Activated CD8-positive, alpha-beta T cell treated with anti-CD3 and anti-CD28 coated beads for 36 hours (primary cell): ENCODE data around the gene RASGRF2. TPM values are rescaled to one million over a fixed set of nuclear protein-coding genes. Genes with fewer than 3 reads are reported as not detected.
"Not testable (repeated sequence)": the region's sequence is repeated elsewhere in the genome, so short reads cannot be mapped to it uniquely, and the experiment has no call there.

ENCODE experiments used
- ATAC-seq: fragments of 200-7000 bp; cut with Tn5 transposase; one replicate; pipeline ENCODE4 v1.10.0; 2021; ENCODE audit warnings: mild to moderate bottlenecking, moderate library complexity
- CTCF ChIA-PET: fragments of 350-600 bp; sonication (Branson Sonifier 250); formaldehyde crosslinking; loops from one replicate; lab custom pipeline; 2021; ENCODE audit warnings: antibody characterized with exemption; lab: Charles Lee
- POLR2A ChIA-PET: fragments of 350-600 bp; sonication (Branson Sonifier 250); formaldehyde crosslinking; loops from one replicate; lab custom pipeline; 2021; ENCODE audit warnings: antibody characterized with exemption; lab: Charles Lee
- DNase-seq: peaks from one replicate; pipeline ENCODE4 v3.0.0-alpha.2; 2020
- H3K27ac Mint-ChIP-seq: one replicate; pipeline ENCODE4 v1.8.0; 2021; ENCODE audit warnings: mild to moderate bottlenecking, mixed read lengths
- H3K27me3 Mint-ChIP-seq: one replicate; pipeline ENCODE4 v1.8.0; 2021; ENCODE audit warnings: mixed read lengths
- H3K36me3 Mint-ChIP-seq: one replicate; pipeline ENCODE4 v1.8.0; 2021; ENCODE audit warnings: low read depth, mixed read lengths
- H3K4me1 Mint-ChIP-seq: one replicate; pipeline ENCODE4 v1.8.0; 2021; ENCODE audit warnings: low read depth, mixed read lengths
- H3K4me3 Mint-ChIP-seq: one replicate; pipeline ENCODE4 v1.8.0; 2021; ENCODE audit warnings: mild to moderate bottlenecking, moderate library complexity, mixed read lengths
- H3K9me3 Mint-ChIP-seq: one replicate; pipeline ENCODE4 v1.8.0; 2021; ENCODE audit warnings: mixed read lengths
- CTCF ChIP-seq: fragments of 200-600 bp; IDR thresholded peaks from one replicate; pipeline ENCODE4 v1.8.0; 2022; ENCODE audit warnings: antibody characterized with exemption, mild to moderate bottlenecking
- intact Hi-C: fragments of 100-400 bp; cut with micrococcal nuclease; formaldehyde crosslinking; loops from one replicate; pipeline ENCODE4 v1.10.0; 2022
- total RNA-seq, 2 experiments: library from RNA; stranded (reverse); gene quantifications; one replicate each; pipeline ENCODE4 v1.2.3, GENCODE V29; 2021

The RASGRF2 gene
- total RNA-seq, 2 experiments from 2014 or later: 14.9 to 15.8 TPM

- intact Hi-C loops: no loop called here
- ChIA-PET CTCF (interaction anchor here (2.0 kb wide), 1 partner anchor 9 kb away, joined by 9 read pairs; no protein-coding TSS in a partner anchor), POLR2A (no interaction called here)
- H3K4me1 Mint-ChIP-seq: peaks cover 21% of the 10 kb centered on the region
- no peaks in the 10 kb centered on the region for H3K9me3 Mint-ChIP-seq
- H3K27me3 Mint-ChIP-seq: no peaks in the 10 kb centered on the region
- DNase-seq: no peak
- H3K4me3 Mint-ChIP-seq: no peak overlapping the region
- ATAC-seq: no peak
- H3K27ac Mint-ChIP-seq: no peak overlapping the region
- TF ChIP-seq CTCF: no peak
- peaks cover 45% of the 10 kb centered on the region for H3K36me3 Mint-ChIP-seq
These were observed 157.4 kb downstream of the RASGRF2 start for GRCh38 chr5:81117566-81117965.

- intact Hi-C loops: no loop called here
- no peak for TF ChIP-seq CTCF
- Mint-ChIP-seq H3K9me3 (no peaks in the 10 kb centered on the region), H3K27me3 (no peaks in the 10 kb centered on the region), H3K4me1 (peaks cover 22% of the 10 kb centered on the region), H3K27ac (no peak overlapping the region), H3K36me3 (peaks cover 33% of the 10 kb centered on the region), H3K4me3 (no peak overlapping the region)
- ATAC-seq (no peak), DNase-seq (no peak)
- ChIA-PET POLR2A (interaction anchor here (0.6 kb wide), 1 partner anchor 407 kb away, joined by 3 read pairs; no protein-coding TSS in a partner anchor), CTCF (interaction anchor here (1.8 kb wide), 1 partner anchor 13 kb away, joined by 14 read pairs; no protein-coding TSS in a partner anchor)
These were observed 161.1 kb downstream of the RASGRF2 start for GRCh38 chr5:81121273-81121672.

- no peak for ATAC-seq
- H3K9me3 Mint-ChIP-seq: no peaks in the 10 kb centered on the region
These were observed 161.9 kb downstream of the RASGRF2 start for GRCh38 chr5:81121836-81122630.

GRCh38 chr5:81124689-81125088 lies 164.5 kb downstream of the RASGRF2 start:
- H3K36me3 Mint-ChIP-seq: peaks cover 29% of the 10 kb centered on the region
- H3K27ac Mint-ChIP-seq, DNase-seq, H3K4me3 Mint-ChIP-seq, H3K9me3 Mint-ChIP-seq, intact Hi-C loops, ATAC-seq, POLR2A ChIA-PET, H3K27me3 Mint-ChIP-seq: not testable (repeated sequence)
- peaks cover 23% of the 10 kb centered on the region for H3K4me1 Mint-ChIP-seq
- CTCF ChIA-PET: interaction anchor here (1.8 kb wide), 1 partner anchor 16 kb away, joined by 9 read pairs; no protein-coding TSS in a partner anchor

More at GRCh38 chr5:81121836-81122630, 161.9 kb downstream of the RASGRF2 start:
- CTCF ChIA-PET: interaction anchor here (0.9 to 1.8 kb wide), 3 partner anchors 14 to 110 kb away, joined by 3 to 14 read pairs (median 3); no protein-coding TSS in a partner anchor
- no peak for DNase-seq
- Mint-ChIP-seq H3K36me3 (peaks cover 30% of the 10 kb centered on the region), H3K27ac (no peak overlapping the region), H3K27me3 (no peaks in the 10 kb centered on the region), H3K4me3 (no peak overlapping the region), H3K4me1 (peaks cover 22% of the 10 kb centered on the region)
- intact Hi-C loops: no loop called here
- TF ChIP-seq CTCF: no peak
- POLR2A ChIA-PET: interaction anchor here (0.6 kb wide), 2 partner anchors 407 to 703 kb away, joined by 3 to 4 read pairs; no protein-coding TSS in a partner anchor

- ATAC-seq: no peak
- no peak for TF ChIP-seq CTCF
- no peaks in the 10 kb centered on the region for H3K9me3 Mint-ChIP-seq
- peaks cover 29% of the 10 kb centered on the region for H3K36me3 Mint-ChIP-seq
- H3K27me3 Mint-ChIP-seq: no peaks in the 10 kb centered on the region
- ChIA-PET CTCF (interaction anchor here (0.7 to 1.8 kb wide), 2 partner anchors 18 to 40 kb away, joined by 3 to 9 read pairs; no protein-coding TSS in a partner anchor), POLR2A (no interaction called here)
- no peak for DNase-seq
- no peak overlapping the region for H3K27ac Mint-ChIP-seq
- H3K4me3 Mint-ChIP-seq: no peak overlapping the region
- H3K4me1 Mint-ChIP-seq: peaks cover 21% of the 10 kb centered on the region
- intact Hi-C loops: no loop called here
These were observed 165.8 kb downstream of the RASGRF2 start for GRCh38 chr5:81125959-81126358.
